ENCODE results near the gene RASGRP2.

Gene RASGRP2

DNA sequence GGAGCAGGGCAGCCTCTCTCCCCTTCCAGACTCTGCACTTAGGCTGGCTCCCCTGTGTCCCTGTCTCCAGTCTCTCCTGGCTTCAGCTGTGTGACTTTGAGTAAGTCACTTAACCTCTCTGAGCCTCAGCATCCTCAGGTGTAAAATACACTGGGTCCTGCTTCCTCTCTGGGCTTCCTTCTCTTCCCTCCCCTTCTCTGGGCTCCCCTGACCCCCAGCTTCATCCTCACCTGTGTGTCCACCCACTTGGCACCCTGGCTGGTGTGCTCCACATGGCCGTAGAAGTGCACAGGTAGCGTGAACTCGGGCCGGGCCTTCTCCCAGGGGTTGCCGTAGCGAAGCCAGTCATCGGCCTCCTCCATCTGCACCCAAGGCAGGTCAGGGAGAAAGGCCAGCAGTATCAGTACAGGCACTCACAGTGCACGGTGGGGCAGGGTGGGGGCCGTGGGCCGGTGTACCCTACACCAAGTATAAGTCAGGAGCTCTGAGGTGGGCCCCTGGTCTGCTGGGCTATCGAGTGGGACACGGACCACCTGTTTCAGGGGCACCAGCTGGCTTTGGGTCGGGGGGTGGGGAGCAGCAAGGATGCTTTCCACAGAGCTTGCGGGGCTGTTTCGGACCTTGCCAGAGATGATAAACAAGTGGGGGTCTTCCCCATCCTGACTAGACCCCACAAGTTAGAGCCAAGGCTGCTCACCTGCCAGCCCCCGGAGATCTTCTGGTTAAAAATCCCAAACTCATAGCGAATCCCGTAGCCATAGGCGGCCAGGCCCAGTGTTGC lies 13.8 kb upstream of the RASGRP2 start:
- H3K9me3 Mint-ChIP-seq, result no peaks in the 10 kb centered on the region
- DNase-seq (no peak), ATAC-seq (replicated peaks) (no peak)
- H3K36me3 Mint-ChIP-seq (ENCODE audit: insufficient read depth), result peaks cover 78% of the 10 kb centered on the region
- H3K4me3 Mint-ChIP-seq, result no peak overlapping the region
- no peak overlapping the region for H3K27ac Mint-ChIP-seq
- no peaks in the 10 kb centered on the region for H3K27me3 Mint-ChIP-seq
- peaks cover 19 to 38% of the 10 kb centered on the region in 2 donors for H3K4me1 Mint-ChIP-seq (ENCODE audit: low read depth in 2 of 2)

GRCh38 chr11:64755681-64756361 lies 11.9 kb upstream of the RASGRP2 start:
- H3K9me3 Mint-ChIP-seq, result no peaks in the 10 kb centered on the region
- H3K4me1 Mint-ChIP-seq (ENCODE audit: low read depth in 2 of 2), result peaks cover 10 to 24% of the 10 kb centered on the region in 2 donors
- no peak for DNase-seq
- no peak for ATAC-seq (replicated peaks)
- no peak overlapping the region for H3K4me3 Mint-ChIP-seq
- peaks cover 66% of the 10 kb centered on the region for H3K36me3 Mint-ChIP-seq (ENCODE audit: insufficient read depth)
- H3K27me3 Mint-ChIP-seq, result no peaks in the 10 kb centered on the region
- H3K27ac Mint-ChIP-seq, result no peak overlapping the region

- no peak overlapping the region for H3K27ac Mint-ChIP-seq
- ATAC-seq (replicated peaks), result no peak
Measured at GRCh38 chr11:64754919-64755662, 11.1 kb upstream of the RASGRP2 start.

DNA sequence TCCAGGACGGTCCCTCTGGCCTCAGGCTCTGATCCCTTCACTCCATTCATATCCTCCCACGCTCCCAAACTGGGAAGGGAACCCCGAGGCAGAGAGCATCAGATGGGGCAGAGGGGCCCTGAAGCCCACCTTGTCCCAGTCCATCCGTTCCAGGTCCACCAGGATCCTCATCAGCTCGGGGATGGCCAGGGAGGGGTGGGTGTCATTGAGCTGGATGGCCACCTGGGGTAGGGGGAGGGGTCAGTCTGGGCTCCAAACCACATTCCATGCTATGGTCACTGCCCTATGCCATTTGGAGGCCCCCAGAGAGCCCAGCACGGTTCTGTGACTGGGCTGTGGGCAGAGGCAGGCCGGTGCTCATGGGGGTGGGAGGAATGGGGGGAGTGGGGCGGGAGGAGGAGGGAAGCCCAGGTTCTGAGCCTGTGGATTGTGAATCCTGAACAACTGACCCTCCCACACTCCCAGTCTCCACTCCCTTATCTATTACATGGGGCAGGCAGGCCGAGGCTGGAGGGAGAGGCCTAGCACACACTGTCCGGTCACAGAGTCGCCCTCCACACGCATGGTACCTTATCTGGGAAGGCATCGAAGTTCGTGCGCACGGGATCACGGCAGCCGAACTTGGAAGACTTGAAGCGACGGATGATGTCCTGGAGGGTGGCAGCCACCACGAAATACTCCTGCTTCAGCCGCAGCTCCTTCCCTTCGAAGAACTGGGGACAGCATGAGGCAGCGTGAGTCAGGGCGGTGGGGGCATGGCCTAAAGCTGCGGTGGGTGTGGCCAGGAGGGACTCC lies 10.4 kb upstream of the RASGRP2 start:
- ATAC-seq (replicated peaks) (no peak), DNase-seq (no peak)
- peaks cover 51% of the 10 kb centered on the region for H3K36me3 Mint-ChIP-seq (ENCODE audit: insufficient read depth)
- H3K27ac Mint-ChIP-seq, result no peak overlapping the region
- H3K9me3 Mint-ChIP-seq, result no peaks in the 10 kb centered on the region
- H3K4me3 Mint-ChIP-seq, result no peak overlapping the region
- no peaks in the 10 kb centered on the region for H3K27me3 Mint-ChIP-seq
- peaks cover 10 to 12% of the 10 kb centered on the region in 2 donors for H3K4me1 Mint-ChIP-seq (ENCODE audit: low read depth in 2 of 2)

More at GRCh38 chr11:64754919-64755662, 11.1 kb upstream of the RASGRP2 start:
- Mint-ChIP-seq H3K36me3 (ENCODE audit: insufficient read depth) (peaks cover 59% of the 10 kb centered on the region), H3K9me3 (no peaks in the 10 kb centered on the region), H3K4me1 (ENCODE audit: low read depth in 2 of 2) (peaks cover 12 to 20% of the 10 kb centered on the region in 2 donors), H3K4me3 (no peak overlapping the region), H3K27me3 (no peaks in the 10 kb centered on the region)
- DNase-seq, result no peak

GRCh38 chr11:64753380-64754123 lies 9.6 kb upstream of the RASGRP2 start:
- peaks cover 49% of the 10 kb centered on the region for H3K36me3 Mint-ChIP-seq (ENCODE audit: insufficient read depth)
- DNase-seq, result no peak
- H3K27ac Mint-ChIP-seq, result no peak overlapping the region
- no peaks in the 10 kb centered on the region for H3K27me3 Mint-ChIP-seq
- no peak overlapping the region for H3K4me3 Mint-ChIP-seq
- H3K9me3 Mint-ChIP-seq, result no peaks in the 10 kb centered on the region
- peaks cover 8 to 12% of the 10 kb centered on the region in 2 donors for H3K4me1 Mint-ChIP-seq (ENCODE audit: low read depth in 2 of 2)
- no peak for ATAC-seq (replicated peaks)

DNA sequence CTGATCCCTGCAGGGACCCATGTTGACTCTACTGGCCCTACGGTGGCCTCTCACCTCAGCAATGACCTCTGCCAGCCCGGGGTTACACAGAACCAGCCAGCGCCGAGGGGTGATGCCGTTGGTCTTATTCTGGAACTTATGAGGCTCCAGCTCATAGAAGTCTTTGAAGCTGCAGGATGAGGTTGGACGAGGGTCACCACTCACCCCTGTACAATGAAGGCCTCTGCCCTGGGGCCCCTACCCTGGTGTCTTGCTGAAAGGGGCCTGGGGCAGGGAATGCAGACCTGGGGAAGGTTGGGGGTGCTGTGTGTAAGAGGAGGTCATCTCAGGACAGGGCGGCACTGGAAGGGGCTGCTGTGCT lies 9.1 kb upstream of the RASGRP2 start:
- Mint-ChIP-seq H3K4me1 (ENCODE audit: low read depth in 2 of 2) (peaks cover 11 to 15% of the 10 kb centered on the region in 2 donors), H3K9me3 (no peaks in the 10 kb centered on the region), H3K27ac (no peak overlapping the region), H3K36me3 (ENCODE audit: insufficient read depth) (peaks cover 44% of the 10 kb centered on the region), H3K27me3 (no peaks in the 10 kb centered on the region), H3K4me3 (no peak overlapping the region)
- ATAC-seq (replicated peaks) (no peak), DNase-seq (no peak)

GRCh38 chr11:64752175-64752970 lies 8.4 kb upstream of the RASGRP2 start:
- Mint-ChIP-seq H3K36me3 (ENCODE audit: insufficient read depth) (peaks cover 42% of the 10 kb centered on the region), H3K4me3 (no peak overlapping the region), H3K4me1 (ENCODE audit: low read depth in 2 of 2) (peaks cover 13 to 14% of the 10 kb centered on the region in 2 donors), H3K9me3 (no peaks in the 10 kb centered on the region), H3K27me3 (no peaks in the 10 kb centered on the region), H3K27ac (no peak overlapping the region)
- DNase-seq (no peak), ATAC-seq (replicated peaks) (no peak)

GRCh38 chr11:64751580-64751979 lies 7.6 kb upstream of the RASGRP2 start:
- H3K4me3 Mint-ChIP-seq, result no peak overlapping the region
- peak overlapping the region in 1 of 2 donors; percentile 47 for H3K27ac Mint-ChIP-seq
- peaks cover 41% of the 10 kb centered on the region for H3K36me3 Mint-ChIP-seq (ENCODE audit: insufficient read depth)

DNA sequence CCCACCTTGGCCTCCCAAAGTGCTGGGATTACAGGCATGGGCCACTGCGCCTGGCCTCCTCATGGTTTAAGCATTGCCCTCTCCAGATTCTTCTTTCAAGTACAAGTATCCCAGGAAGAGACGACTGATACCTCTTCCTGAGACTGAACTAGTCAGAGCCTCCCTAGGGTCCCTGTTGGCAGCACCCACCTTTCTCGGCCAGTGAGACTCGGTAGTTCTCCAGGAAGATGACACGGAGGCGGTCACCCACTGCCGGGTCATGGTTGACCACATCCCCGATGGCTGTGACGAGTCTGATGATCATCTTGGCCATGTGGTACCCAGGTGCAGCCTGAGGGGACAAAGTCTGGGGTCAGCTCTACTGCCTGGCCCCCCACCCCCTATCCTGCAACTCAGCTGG lies 7.2 kb upstream of the RASGRP2 start:
- peaks cover 19% of the 10 kb centered on the region in 2 donors for H3K4me1 Mint-ChIP-seq (ENCODE audit: low read depth in 2 of 2)
- peaks cover 37% of the 10 kb centered on the region for H3K36me3 Mint-ChIP-seq (ENCODE audit: insufficient read depth)
- H3K9me3 Mint-ChIP-seq, result no peaks in the 10 kb centered on the region
- no peak overlapping the region for H3K4me3 Mint-ChIP-seq
- DNase-seq (no peak), ATAC-seq (replicated peaks) (no peak)
- no peaks in the 10 kb centered on the region for H3K27me3 Mint-ChIP-seq
- peak overlapping the region in 1 of 2 donors; percentile 47 for H3K27ac Mint-ChIP-seq

More at GRCh38 chr11:64751580-64751979, 7.6 kb upstream of the RASGRP2 start:
- Mint-ChIP-seq H3K27me3 (no peaks in the 10 kb centered on the region), H3K4me1 (ENCODE audit: low read depth in 2 of 2) (peaks cover 15 to 16% of the 10 kb centered on the region in 2 donors), H3K9me3 (no peaks in the 10 kb centered on the region)
- no peak for ATAC-seq (replicated peaks)
- DNase-seq, result no peak

DNA sequence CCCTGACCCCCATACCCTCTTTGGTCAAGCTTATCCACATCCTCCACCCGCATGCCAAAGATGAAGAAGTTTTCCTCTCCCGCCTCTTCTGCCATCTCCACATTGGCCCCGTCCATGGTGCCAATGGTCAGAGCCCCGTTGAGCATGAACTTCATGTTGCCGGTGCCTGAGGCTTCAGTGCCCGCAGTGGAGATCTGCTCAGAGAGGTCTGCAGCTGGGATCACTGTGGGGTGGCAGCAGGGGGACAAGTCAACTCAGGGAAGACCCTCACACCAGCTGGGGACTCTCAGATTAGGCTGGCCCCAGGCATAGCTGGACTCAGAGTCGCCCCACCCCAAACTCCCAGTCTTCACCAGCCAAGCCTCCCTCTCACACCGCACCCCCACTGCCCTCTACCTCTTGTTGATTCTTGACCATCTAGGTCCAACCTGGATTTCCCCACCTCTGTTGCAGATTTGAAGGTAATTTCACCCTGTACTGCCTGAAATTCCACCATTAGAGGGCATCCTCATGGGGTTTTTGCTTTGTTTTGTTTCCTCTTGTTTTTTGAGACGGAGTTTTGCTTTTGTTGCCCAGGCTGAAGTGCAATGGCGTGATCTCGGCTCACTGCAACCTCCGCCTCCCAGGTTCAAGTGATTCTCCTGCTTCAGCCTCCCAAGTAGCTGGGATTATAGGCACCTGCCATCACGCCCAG lies 6.6 kb upstream of the RASGRP2 start:
- Mint-ChIP-seq H3K9me3 (no peaks in the 10 kb centered on the region), H3K27ac (peak overlapping the region; percentile 19 to 47), H3K4me3 (no peak overlapping the region), H3K27me3 (no peaks in the 10 kb centered on the region), H3K4me1 (ENCODE audit: low read depth in 2 of 2) (peaks cover 21 to 23% of the 10 kb centered on the region in 2 donors), H3K36me3 (ENCODE audit: insufficient read depth) (peaks cover 38% of the 10 kb centered on the region)
- no peak for ATAC-seq (replicated peaks)
- no peak for DNase-seq

DNA sequence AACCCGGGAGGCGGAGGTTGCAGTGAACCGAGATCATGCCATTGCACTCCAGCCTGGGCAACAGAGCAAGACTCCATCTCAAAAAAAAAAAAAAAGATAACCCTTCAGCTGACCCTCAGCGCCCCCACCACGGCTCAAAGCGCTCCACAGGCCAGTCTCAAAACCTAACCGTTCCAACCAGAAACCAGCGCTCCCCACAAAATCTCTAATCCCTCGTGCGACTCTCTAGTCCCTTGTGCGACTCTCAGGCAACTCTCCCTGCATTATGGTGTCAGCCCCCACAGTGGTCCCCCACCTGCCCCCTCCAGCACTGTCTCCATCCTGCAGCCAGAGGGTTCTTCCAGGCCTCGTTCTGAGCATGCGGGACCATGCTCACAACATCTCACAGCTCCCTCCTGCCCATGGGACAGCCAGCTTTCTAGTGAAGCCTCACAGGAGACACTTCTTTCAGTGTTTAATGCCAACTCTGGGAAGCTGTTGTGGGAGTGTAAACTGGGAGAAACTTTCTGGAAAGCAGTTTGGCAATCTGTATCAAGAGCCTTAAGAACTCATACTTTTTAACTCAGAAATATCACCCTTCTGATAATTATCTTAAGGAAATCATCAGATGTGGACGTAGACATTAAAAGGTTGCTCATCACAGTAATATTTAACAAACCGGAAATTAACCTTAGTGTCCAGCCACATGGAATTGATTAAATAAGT lies 4.2 kb upstream of the RASGRP2 start:
- Mint-ChIP-seq H3K27ac (peak overlapping the region in 1 of 2 donors; percentile 87), H3K4me1 (ENCODE audit: low read depth in 2 of 2) (peaks cover 26 to 37% of the 10 kb centered on the region in 2 donors), H3K27me3 (no peaks in the 10 kb centered on the region), H3K4me3 (peak overlapping the region in 1 of 2 donors; percentile 39), H3K36me3 (ENCODE audit: insufficient read depth) (peaks cover 45% of the 10 kb centered on the region), H3K9me3 (no peaks in the 10 kb centered on the region)
- DNase-seq (no peak), ATAC-seq (replicated peaks) (no peak)

Measured in effector memory CD8-positive, alpha-beta T cell (primary cell).